HG02884 (cell line): ENCODE data around the gene COL5A1.

Source experiments
- ATAC-seq: cut with Tn5 transposase; IDR thresholded peaks from one replicate; pipeline ENCODE4 v1.9.1; 2021; ENCODE audit warnings: mild to moderate bottlenecking, moderate library complexity; ENCODE audit not compliant: unreplicated experiment

Gene COL5A1

GRCh38 chr9:134724202-134724911, 82.8 kb downstream of the COL5A1 start:
- no peak for ATAC-seq

GRCh38 chr9:134724912-134725604, 83.5 kb downstream of the COL5A1 start:
- ATAC-seq: no peak

DNA sequence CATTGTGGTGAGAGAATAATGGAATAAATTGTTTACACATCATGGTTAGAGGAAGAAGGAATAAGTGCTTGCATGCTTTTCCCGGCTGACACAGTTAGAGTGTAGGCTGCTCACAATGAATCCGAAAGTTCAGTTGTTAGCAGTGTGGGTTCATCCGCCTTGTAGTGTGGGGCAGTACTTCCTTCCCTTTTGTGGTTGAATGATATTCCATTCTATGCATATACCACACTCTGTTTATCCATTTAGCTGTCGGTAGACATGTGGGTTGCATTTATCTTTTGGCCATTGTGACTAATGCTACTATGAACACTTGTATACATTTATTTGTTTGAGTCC, 84.0 kb downstream of the COL5A1 start:
- no peak for ATAC-seq

GRCh38 chr9:134726026-134726721, 84.6 kb downstream of the COL5A1 start:
- ATAC-seq: no peak

- no peak for ATAC-seq
Measured at GRCh38 chr9:134726722-134727034, 85.1 kb downstream of the COL5A1 start.

GRCh38 chr9:134728021-134728795, 86.6 kb downstream of the COL5A1 start:
- no peak for ATAC-seq

GRCh38 chr9:134728801-134729495, 87.3 kb downstream of the COL5A1 start:
- ATAC-seq: no peak

DNA sequence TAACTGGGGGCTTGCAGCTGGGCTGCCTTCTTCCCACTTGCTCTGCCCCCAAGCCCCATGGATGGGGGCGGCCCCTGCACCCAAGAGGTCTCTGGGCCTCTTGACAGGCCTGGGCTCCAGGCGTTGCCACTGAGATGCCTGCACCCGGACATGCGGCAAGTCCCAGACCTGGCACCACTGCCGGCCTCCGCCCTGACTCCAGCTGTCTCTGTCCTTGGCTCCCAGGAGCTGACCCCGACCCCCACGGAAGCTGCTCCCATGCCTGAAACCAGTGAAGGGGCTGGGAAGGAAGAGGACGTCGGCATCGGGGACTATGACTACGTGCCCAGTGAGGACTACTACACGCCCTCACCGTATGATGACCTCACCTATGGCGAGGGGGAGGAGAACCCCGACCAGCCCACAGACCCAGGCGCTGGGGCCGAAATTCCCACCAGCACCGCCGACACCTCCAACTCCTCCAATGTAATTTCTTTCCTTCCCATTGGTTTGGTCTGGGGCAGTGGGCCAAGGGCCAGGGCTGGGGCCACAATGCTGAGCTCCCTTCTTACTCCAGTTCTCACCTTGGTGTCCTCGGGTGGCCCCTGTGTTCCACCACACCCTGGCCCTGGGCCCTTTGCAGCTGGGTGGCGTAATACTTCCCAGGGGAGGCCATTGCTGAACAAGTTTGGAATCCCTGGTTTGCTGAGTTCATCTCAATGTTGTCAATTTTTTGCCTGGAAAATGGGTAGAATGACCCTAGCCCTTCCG, 88.6 kb downstream of the COL5A1 start:
- no peak for ATAC-seq

DNA sequence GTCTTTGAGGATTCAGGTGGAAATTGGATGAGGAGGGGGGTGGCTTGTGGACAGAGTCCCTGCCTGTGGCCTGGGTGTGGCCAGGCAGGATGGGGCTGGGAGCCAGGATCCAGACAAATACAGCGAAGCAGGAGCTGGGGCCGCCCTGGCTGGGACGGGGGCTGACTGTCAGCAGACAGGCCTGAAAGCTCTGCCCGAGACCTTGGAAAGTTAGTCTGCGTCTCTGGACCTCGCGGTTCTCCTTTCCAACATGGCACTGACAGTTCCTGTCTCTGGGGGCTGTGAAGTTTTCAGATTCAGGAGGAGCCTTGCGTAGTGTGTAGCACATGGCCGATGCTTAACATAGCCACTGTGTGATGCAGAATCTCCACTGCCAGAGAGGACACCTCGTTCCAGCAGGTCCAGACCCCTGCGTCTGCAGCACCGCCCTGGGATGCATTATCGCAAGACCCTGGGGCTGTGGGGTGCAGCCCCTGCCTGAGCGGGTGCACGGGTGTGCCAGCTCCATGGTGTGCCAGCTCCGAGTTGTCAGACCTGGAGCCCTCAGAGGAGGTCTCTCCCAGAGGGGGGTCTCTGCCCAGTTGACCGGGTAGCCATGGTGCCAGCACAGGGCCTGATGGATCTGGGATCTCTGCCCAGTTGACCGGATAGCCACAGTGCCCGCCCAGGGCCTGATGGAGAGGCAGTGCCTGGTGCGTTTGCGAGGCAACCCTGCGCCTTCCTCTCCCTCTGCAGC, 89.3 kb downstream of the COL5A1 start:
- no peak for ATAC-seq

GRCh38 chr9:134731497-134732391, 90.1 kb downstream of the COL5A1 start:
- no peak for ATAC-seq

GRCh38 chr9:134732392-134733110, 90.9 kb downstream of the COL5A1 start:
- ATAC-seq: no peak

DNA sequence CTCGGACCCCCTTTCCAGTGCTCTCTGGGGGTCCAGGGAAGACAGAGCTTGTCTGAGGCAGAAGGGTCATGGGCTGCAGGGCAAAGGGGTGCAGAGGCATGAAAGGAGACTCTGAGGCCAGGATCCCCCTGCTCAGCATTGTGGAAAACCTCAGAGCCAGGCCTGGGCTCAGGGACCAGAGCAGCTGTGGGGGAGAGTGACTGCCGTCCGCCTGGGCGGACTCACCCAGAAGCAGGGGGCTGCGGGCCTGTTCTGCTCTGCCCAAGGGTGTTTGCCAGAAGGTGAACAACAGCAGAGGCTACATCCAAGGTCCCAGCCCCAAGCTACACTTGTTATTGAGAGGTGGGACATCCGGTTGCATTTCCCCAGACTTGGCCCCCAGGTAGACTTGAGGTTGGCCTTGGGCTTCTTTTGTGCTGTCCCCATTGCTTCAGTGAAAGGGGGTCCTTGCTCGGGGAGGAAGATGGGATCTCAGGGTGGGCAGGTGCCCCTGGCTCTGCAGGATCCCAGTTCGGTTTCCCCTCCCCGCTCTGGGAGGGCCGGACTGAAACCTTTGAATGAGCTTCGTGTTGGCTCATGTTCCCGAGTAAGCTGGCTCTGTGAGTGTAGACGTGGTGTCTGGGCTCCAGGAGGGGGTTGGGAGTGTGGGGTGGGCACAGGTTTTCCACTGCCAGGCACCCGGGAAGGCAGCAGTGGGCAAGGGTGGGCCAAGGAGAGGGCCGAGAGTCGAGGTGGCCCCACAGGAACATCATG, 92.1 kb downstream of the COL5A1 start:
- no peak for ATAC-seq

GRCh38 chr9:134734270-134734669, 92.7 kb downstream of the COL5A1 start:
- ATAC-seq: no peak

DNA sequence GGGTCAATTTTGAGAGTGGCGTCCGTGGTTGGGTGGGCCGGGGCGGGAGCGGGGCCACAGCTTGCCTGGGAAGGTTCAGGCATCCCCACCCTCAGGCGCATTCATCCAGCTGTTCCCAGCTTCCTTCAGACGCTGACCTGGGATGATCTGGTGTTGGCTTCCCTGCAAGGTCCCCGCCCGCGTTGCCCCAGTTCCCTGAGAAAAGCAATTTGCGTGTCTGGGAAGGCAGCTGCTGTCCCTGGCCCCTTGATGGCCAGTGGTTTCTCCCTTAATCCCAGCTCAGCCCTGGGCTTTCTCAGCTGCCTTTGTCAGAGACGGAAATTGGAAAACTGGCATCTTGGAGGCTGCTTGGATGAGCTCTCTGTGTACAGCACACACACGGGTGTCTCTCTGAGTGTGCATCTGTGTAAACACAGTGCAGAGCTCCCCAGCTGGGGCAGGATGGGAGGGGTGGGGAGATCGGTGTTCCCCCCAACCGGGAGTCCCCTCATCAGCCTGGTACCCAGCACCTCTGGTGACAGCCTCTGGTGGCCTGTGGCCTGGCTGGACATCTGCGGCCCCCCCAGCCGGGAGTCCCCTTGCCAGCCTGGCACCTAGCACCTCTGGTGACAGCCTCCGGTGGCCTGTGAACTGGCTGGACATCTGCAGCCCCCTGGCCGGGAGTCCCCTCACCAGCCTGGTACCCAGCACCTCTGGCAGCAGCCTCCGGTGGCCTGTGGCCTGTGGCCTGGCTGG, 94.0 kb downstream of the COL5A1 start:
- ATAC-seq: no peak

- no peak for ATAC-seq
Measured at GRCh38 chr9:134736791-134737497, 95.3 kb downstream of the COL5A1 start.
